Choroid plexus epithelial cell (primary cell): Measurements from ENCODE around the gene EDC3.

Experiments used
- DNase-seq: peaks from one replicate; pipeline ENCODE4 v3.0.0-alpha.2; 2010; ENCODE audit warnings: low read depth
- H3K4me3 ChIP-seq: 2 replicates; pipeline ENCODE4 v1.5.1; 2011; ENCODE audit warnings: low read depth, mild to moderate bottlenecking, control low read depth, low read length, moderate library complexity
- TF ChIP-seq, protein P1 (sequence below): conservative IDR thresholded peaks from 2 replicates; pipeline ENCODE4 v1.5.1; 2011; ENCODE audit warnings: low read depth, mild to moderate bottlenecking, control low read depth, inconsistent platforms, low read length, moderate library complexity

Gene EDC3

DNA sequence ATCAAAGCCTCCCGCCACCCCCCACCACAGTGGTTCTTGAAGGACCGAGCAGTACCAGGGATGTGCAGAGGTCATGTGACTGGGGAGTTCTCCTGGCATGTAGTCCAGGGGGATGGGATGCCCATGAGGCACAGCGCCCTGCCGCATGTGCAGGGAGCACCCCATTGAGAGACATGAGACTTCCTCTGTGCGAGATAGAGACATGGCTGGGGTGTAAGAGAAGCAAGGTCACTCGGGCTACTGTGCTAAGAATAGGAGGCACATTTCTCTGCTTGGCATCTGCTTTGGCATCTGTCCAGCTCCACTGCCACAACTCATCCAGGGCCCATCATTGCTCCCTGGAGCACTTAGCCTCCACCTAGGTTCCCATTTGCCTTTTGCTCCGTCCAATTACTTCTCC is 31.9 kb upstream of the EDC3 start:
- TF ChIP-seq, protein P1, sequence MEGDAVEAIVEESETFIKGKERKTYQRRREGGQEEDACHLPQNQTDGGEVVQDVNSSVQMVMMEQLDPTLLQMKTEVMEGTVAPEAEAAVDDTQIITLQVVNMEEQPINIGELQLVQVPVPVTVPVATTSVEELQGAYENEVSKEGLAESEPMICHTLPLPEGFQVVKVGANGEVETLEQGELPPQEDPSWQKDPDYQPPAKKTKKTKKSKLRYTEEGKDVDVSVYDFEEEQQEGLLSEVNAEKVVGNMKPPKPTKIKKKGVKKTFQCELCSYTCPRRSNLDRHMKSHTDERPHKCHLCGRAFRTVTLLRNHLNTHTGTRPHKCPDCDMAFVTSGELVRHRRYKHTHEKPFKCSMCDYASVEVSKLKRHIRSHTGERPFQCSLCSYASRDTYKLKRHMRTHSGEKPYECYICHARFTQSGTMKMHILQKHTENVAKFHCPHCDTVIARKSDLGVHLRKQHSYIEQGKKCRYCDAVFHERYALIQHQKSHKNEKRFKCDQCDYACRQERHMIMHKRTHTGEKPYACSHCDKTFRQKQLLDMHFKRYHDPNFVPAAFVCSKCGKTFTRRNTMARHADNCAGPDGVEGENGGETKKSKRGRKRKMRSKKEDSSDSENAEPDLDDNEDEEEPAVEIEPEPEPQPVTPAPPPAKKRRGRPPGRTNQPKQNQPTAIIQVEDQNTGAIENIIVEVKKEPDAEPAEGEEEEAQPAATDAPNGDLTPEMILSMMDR = no peak
- no peak overlapping the region for H3K4me3 ChIP-seq
- DNase-seq = no peak

DNA sequence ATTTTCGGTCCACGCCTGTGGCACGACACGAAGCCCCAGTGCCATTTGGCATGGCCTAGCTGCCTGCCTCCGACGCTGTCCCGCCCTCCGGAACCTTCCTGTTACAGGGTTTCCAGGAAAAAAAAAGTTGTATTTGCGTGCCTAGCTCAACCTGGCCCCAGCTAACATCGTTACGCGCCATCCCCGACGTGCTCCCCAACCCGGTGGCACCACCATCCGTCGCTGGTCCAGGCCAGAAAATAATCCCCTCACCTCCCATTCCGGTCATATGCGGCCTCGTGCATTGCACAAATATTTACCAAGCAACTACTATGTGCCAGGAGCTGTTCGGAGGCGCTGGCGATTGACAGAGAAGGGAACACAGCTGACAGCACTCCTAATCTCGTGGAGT is 30.9 kb upstream of the EDC3 start:
- no peak for DNase-seq

DNA sequence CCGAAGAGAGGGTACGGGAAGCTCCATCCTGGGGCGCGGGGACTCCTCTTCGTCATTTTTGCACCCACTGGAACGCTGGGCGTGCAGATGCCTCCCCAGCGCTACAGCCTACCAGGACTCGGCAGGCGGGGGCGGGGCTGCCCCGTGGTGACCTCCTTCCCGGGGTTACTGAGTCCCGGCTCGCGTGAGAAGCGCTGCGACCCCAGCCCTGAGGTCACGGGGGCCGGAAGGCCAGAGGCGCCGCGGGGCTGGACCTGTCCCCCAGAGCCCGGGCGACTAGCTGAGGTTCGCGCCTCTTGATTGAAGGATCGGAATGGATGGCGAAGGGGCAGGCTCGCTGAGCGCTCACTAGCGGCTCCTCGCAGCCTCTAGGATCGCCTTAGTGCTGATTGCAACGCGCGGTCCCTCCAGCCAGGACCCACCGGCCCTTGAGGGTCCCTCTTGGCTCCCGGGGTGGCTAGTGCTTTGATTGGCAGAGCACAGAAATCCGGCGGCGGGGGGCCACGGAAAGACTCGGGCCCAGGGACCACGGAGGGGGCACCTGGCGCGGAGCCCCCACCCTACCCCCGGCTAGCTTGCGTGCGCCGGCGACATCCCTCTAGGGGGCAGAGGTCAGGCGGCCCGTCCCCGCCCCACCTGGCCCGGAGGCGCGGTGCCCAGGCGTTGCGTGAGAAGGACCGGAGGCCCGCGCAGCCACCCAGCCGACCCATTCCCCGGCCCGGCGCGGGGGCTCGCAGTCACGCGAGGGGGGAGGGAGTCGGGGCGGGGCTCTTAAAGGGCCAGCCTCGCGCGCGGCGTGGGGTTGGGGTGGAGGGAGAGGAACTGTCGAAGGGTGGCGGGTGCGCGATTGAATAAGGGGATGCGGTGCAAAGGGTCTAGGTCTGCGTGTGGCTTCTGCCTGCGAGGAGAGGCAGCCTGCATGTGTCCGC is 30.3 kb upstream of the EDC3 start:
- H3K4me3 ChIP-seq = peak overlapping the region; percentile 47
- TF ChIP-seq, protein P1 = no peak
- peak; percentile 10 for DNase-seq

More for the DNA sequence above, 30.9 kb upstream of the EDC3 start:
- H3K4me3 ChIP-seq = peak overlapping the region; percentile 47
- TF ChIP-seq, protein P1 = no peak

DNA sequence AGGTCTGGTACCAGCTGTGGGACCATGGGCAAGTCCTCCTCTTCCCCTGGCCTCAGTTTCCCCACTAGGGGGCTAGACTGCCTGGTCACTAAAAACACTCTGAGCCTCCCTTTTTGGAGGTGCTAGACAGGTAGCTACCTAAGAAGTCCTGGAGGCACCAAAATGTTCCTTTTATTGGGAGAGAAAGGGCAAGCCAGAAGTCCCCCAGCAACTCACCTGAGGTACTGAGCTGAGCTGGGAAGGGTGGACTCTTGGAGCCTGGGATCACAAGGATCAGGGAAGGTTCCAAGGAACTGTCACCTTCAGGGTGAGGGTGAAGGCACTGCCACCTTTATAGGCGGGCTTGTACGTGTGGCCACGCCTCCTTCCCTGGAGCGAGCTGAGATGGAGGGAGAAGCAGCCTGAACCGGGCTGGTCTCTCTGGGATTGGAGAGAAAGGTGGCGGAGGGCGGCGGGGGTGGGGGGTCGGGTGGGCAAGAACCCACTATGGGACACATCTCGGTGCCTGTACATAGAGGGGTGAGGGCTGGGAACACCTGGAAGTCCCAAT is 29.5 kb upstream of the EDC3 start, which contains the start of gene CYP1A1:
TSS of gene CYP1A1 (minus strand) at position 304 of the 550 bp plus-strand sequence. CDS start 2,431 bp downstream, outside the sequence.
- peak; percentile 8 for DNase-seq
- peak within 1 kb of the TSS; percentile 47 for H3K4me3 ChIP-seq
- TF ChIP-seq, protein P1 = no peak

DNA sequence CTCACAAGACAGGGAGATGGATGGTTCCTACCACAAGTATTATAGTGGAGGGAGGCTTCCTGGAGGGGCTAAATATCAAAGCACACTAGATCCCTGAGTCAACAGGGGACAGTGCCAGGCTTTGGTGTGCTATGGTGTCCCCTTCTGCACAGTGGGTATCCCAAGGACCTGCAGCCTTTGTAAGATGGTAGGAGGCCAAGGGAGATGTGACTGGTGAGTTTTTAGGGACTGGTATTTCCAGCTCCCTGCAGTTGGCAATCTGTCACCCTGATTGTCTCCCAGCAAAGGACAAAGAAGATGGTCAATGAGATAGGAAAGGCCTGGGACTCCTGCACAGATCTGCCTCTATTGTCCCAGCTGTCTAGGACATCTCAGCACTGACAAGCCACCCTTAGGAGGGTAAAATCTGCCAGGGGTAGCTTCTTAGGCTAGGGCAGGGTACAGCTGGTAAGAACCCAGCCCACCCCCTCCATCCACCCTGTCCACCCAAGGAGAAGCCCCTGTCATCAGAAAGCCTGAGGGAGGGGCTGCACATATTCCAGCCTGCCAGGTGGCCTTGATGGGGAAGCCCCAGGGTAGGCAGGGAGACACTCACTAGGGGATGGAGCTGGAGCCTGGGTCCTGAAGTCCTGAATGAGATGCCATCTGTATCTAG is 28.9 kb upstream of the EDC3 start:
- TF ChIP-seq, protein P1 = no peak
- no peak for DNase-seq

DNA sequence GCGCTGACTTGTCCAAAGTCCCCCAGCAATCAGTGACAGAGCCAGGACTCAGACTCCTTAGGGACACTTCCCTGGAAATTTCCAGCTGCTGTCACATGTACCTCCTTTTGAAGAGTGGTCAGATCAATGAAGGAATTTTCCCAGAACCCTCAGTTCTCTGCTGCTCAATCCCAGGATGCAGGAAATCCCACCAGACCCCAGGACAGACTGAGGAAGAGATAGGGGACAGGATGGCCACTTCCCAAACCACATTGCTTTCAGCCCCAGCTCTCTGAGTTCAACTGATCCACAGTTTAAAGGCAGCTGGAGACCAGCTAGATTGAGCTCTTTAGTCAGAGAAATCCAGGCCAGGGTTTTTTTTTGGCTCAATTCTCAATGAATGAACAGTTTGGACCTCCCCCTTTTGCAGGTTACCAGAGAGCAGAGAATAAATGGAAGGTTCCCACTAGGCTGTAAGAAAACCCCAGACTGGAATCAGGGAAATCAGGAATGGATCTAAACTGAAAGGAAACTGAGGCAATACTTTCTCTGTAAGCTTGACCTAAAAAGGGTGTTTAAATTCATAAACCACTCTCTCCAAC is 28.0 kb upstream of the EDC3 start:
- DNase-seq = peak; percentile 73
- TF ChIP-seq, protein P1 = no peak
- no peak overlapping the region for H3K4me3 ChIP-seq

More for the DNA sequence above, 28.9 kb upstream of the EDC3 start:
- H3K4me3 ChIP-seq = no peak overlapping the region
